Endothelial cell of umbilical vein (primary cell): ENCODE data around the gene GBE1. TPM values are rescaled to one million over a fixed set of nuclear protein-coding genes. Genes with fewer than 3 reads are reported as not detected.
A peak's percentile ranks its signal among the peaks of the same experiment; 100 is the strongest.

Source experiments
- BruUV-seq: library from RNA; stranded (reverse); fragments of 400-500 nt; replicated peaks from 2 replicates; lab custom pipeline; 2021; lab: Mats Ljungman, UMichigan
- CTCF ChIA-PET: fragments of 300-600, 350-600 bp; sonication (Branson Sonifier 250); formaldehyde crosslinking; loops from one replicate; lab custom pipeline; 2021; ENCODE audit warnings: antibody characterized with exemption, inconsistent platforms; lab: Charles Lee
- POLR2A ChIA-PET: fragments of 300-600, 350-600 bp; sonication (Branson Sonifier 250); formaldehyde crosslinking; loops from one replicate; lab custom pipeline; 2021; ENCODE audit warnings: antibody characterized with exemption, inconsistent platforms; lab: Charles Lee
- DNase-seq: peaks from one replicate; pipeline ENCODE4 v3.0.0-alpha.2; 2011; ENCODE audit warnings: low read depth, low spot score
- FAIRE-seq: peaks from 2 replicates; lab custom pipeline; 2011; peaks lifted over from hg19 to GRCh38; lab: Jason Lieb, UNC
- H2AFZ ChIP-seq: 2 replicates; pipeline ENCODE4 v1.6.0; 2012; ENCODE audit warnings: low read depth, low read length, control low read depth, inconsistent platforms
- H3K27ac ChIP-seq: 2 replicates; pipeline ENCODE4 v1.5.1; 2011; ENCODE audit warnings: low read depth, mild to moderate bottlenecking, control low read depth, low read length, moderate library complexity; ENCODE audit not compliant: insufficient read depth
- H3K27me3 ChIP-seq, 2 experiments: 2 replicates each; pipeline versions ENCODE4 v1.6.0 to v1.6.1; 2011; ENCODE audit warnings: low read length in 2 of 2, mixed read lengths in 1 of 2; ENCODE audit not compliant: control insufficient read depth in 2 of 2, insufficient read depth in 2 of 2
- H3K36me3 ChIP-seq, 2 experiments: 2 replicates in 1 of 2; 3 replicates in 1 of 2; pipeline ENCODE4 v1.5.1; 2011; ENCODE audit warnings: low read length in 2 of 2, mild to moderate bottlenecking in 1 of 2, moderate library complexity in 1 of 2; ENCODE audit not compliant: control insufficient read depth in 2 of 2, insufficient read depth in 2 of 2; ENCODE audit errors: extremely low read depth in 1 of 2
- H3K4me1 ChIP-seq: 3 replicates; pipeline ENCODE4 v1.5.1; 2011; ENCODE audit warnings: mild to moderate bottlenecking, low read length; ENCODE audit not compliant: control insufficient read depth, insufficient read depth; ENCODE audit errors: extremely low read depth
- H3K4me2 ChIP-seq: 2 replicates; pipeline ENCODE4 v1.6.1; 2011; ENCODE audit warnings: low read length, control low read depth, mixed read lengths; ENCODE audit not compliant: insufficient read depth
- H3K4me3 ChIP-seq, 3 experiments: fragments of 200-600 bp in 1 of 3; sonication (generic), shearing (Covaris generic) in 1 of 3; replicated peaks in 1 of 3; 2 replicates each; pipeline ENCODE4 v1.5.1; 2011 to 2016; ENCODE audit warnings: control low read depth in 3 of 3, low read length in 3 of 3, mild to moderate bottlenecking in 2 of 3, inconsistent platforms in 1 of 3, low read depth in 1 of 3, moderate library complexity in 1 of 3; ENCODE audit not compliant: insufficient read depth in 1 of 3
- H3K79me2 ChIP-seq: 2 replicates; pipeline ENCODE4 v1.6.0; 2012; ENCODE audit warnings: low read length, inconsistent platforms; ENCODE audit not compliant: control insufficient read depth, insufficient read depth
- H3K9ac ChIP-seq: replicated peaks from 2 replicates; pipeline ENCODE3; 2011; ENCODE audit warnings: low read length, control low read depth; ENCODE audit not compliant: insufficient read depth; ENCODE audit errors: extremely low read depth
- H3K9me1 ChIP-seq: replicated peaks from 3 replicates; pipeline ENCODE4 v1.6.0; 2011; ENCODE audit warnings: mild to moderate bottlenecking, low read length; ENCODE audit not compliant: control insufficient read depth, insufficient read depth; ENCODE audit errors: extremely low read depth
- H3K9me3 ChIP-seq: replicated peaks from 2 replicates; pipeline ENCODE4 v1.5.1; 2012; ENCODE audit warnings: low read length, inconsistent platforms; ENCODE audit not compliant: control insufficient read depth, insufficient read depth
- H4K20me1 ChIP-seq: replicated peaks from 2 replicates; pipeline ENCODE3; 2011; ENCODE audit warnings: mild to moderate bottlenecking, low read length; ENCODE audit not compliant: control insufficient read depth, insufficient read depth; ENCODE audit errors: extremely low read depth
- EZH2 ChIP-seq: IDR thresholded peaks from 2 replicates; pipeline ENCODE4 v1.6.1; 2012; ENCODE audit warnings: borderline replicate concordance, low read depth, mild to moderate bottlenecking, moderate library complexity, low read length, inconsistent platforms; ENCODE audit not compliant: severe bottlenecking
- FOS ChIP-seq: IDR thresholded peaks from 2 replicates; pipeline ENCODE4 v1.6.1; 2011; ENCODE audit warnings: mild to moderate bottlenecking, low read length, moderate library complexity, borderline replicate concordance; ENCODE audit not compliant: insufficient read depth
- GATA2 ChIP-seq: IDR thresholded peaks from 2 replicates; pipeline ENCODE4 v1.7.0; 2011; ENCODE audit warnings: low read depth, mild to moderate bottlenecking, moderate library complexity, mixed read lengths, low read length; ENCODE audit not compliant: insufficient read length, insufficient read depth
- JUN ChIP-seq: IDR thresholded peaks from 2 replicates; pipeline ENCODE4 v1.6.1; 2011; ENCODE audit warnings: borderline replicate concordance, low read depth; ENCODE audit not compliant: insufficient read length, insufficient read depth
- MYC ChIP-seq: IDR thresholded peaks from one replicate; pipeline ENCODE4 v1.6.1; 2011; ENCODE audit warnings: mild to moderate bottlenecking, low read depth, low read length
- POLR2A ChIP-seq: IDR thresholded peaks from 2 replicates; pipeline ENCODE4 v1.6.1; 2012; ENCODE audit warnings: low read depth, mild to moderate bottlenecking, control low read depth, low read length
- POLR2AphosphoS5 ChIP-seq: IDR thresholded peaks from 2 replicates; pipeline ENCODE4 v1.6.1; 2012; ENCODE audit warnings: low read depth, mild to moderate bottlenecking, control low read depth, low read length, moderate library complexity; ENCODE audit not compliant: insufficient read depth
- dilution Hi-C: fragments of 300-500 bp; cut with MboI; formaldehyde crosslinking; loops from one replicate; pipeline ENCODE4 v1.15.0; 2019; ENCODE audit warnings: low sequenced_read_pairs; ENCODE audit not compliant: extremely low pct_ligation_motif_present
- intact Hi-C: fragments of 100-400 bp; cut with micrococcal nuclease; formaldehyde crosslinking; loops from one replicate; pipeline ENCODE4 v1.10.0; 2022
- polyA plus RNA-seq, 4 experiments: library from polyadenylated mRNA; depleted of rRNA in 3 of 4; stranded (reverse) in 3 of 4; unstranded in 1 of 4; fragments of >200 nt; gene quantifications; 2 replicates each; pipeline versions ENCODE4 v1.2.1 to v1.2.3, GENCODE V29; 2011 to 2012; ENCODE audit warnings: missing spikeins in 1 of 4
- total RNA-seq: library from RNA; stranded (reverse); gene quantifications from 2 replicates; pipeline ENCODE4 v1.2.3, GENCODE V29; 2021
- TF ChIP-seq, protein P1 (sequence below), 2 donors: IDR thresholded peaks; 1 replicate in 1 of 2; 2 replicates in 1 of 2; pipeline ENCODE4 v1.5.1; 2011; ENCODE audit warnings: low read length in 2 of 2, mild to moderate bottlenecking in 2 of 2, moderate library complexity in 2 of 2, control low read depth in 1 of 2, inconsistent platforms in 1 of 2, low read depth in 1 of 2; ENCODE audit not compliant: insufficient read depth in 1 of 2; ENCODE audit errors: extremely low read depth in 1 of 2
- TF ChIP-seq, protein P2 (sequence below): IDR thresholded peaks from 2 replicates; pipeline ENCODE4 v1.6.1; 2011; ENCODE audit not compliant: insufficient read depth, insufficient read length

The GBE1 gene
- total and polyA plus RNA-seq, 2 donors (not counting 3 experiments of a cell fraction or from before 2014, with no cell fraction given): 35.9 to 110 TPM

DNA sequence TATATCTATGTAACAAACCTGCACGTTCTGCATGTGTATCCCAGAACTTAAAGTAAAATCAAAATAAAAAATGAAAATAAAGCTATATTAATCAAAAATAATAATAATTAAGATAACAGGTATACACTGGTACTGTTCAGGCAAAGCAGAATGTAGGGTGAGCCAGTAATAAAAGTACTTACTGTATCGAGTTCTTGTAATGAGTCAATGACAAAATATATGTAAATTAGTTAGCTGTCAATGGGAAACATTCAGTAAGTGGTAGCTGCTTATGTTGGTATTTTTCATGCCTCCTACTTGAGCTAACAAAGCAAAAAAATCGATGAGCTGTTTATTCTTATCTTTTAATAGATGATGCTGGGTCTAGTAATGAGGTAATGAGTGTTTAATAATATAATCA is 93.2 kb downstream of the GBE1 start:
- no peak for DNase-seq
- H3K4me2 ChIP-seq: no peak overlapping the region
- no peak overlapping the region for H3K9ac ChIP-seq
- no peaks in the 10 kb centered on the region for H3K27me3 ChIP-seq
- H3K36me3 ChIP-seq: peaks cover 0 to 3% of the 10 kb centered on the region in 2 experiments
- no peaks in the 10 kb centered on the region for H3K9me1 ChIP-seq
- TF ChIP-seq FOS (no peak), POLR2A (no peak), EZH2 (no peak), POLR2AphosphoS5 (no peak), MYC (no peak), JUN (no peak)
- H3K27ac ChIP-seq: no peak overlapping the region
- intact Hi-C loops (loop anchor here (5.0 kb wide), 2 partner anchors 74 to 204 kb away; no protein-coding TSS in a partner anchor), dilution Hi-C loops (no loop called here)
- H4K20me1 ChIP-seq: no peaks in the 10 kb centered on the region
- ChIA-PET POLR2A (no interaction called here), CTCF (interaction anchor here (1.0 to 3.7 kb wide), 10 partner anchors 9 to 241 kb away, joined by 3 to 13 read pairs (median 3); no protein-coding TSS in a partner anchor)
- FAIRE-seq: no peak
- no peaks in the 10 kb centered on the region for H3K9me3 ChIP-seq
- H3K79me2 ChIP-seq: peaks cover 29% of the 10 kb centered on the region
- H3K4me1 ChIP-seq: no peaks in the 10 kb centered on the region
- BruUV-seq: no TSS peak
- no peak overlapping the region for H3K4me3 ChIP-seq
- no peak overlapping the region for H2AFZ ChIP-seq

DNA sequence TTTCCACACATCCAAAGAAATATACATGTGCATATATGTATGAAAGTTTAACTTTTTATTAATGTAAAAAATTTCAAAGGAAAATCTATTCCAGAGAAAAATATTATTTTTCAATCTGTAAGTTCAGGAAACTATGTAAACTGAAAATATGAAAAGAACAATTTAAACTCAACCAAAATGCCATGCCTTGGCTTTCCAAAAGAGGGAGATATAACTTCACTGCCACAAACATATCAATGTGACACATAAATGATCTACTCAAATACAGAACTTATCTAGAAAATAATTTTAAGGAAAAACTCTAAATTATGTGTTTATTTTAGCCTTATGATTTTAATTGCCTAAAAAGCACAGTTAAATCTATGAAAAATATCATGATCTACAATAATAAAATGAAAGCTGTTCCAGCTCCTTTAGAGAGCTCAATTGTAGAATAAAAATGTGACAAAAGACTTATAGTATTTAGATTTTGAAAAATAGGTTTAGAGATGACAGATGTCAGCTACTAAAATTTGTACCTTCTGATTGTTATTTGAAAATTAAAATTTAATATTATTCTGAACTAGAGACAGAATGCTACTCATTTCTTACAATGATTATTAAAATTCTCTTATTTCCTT is 94.8 kb downstream of the GBE1 start:
- FAIRE-seq: no peak
- Histone ChIP-seq H3K4me2 (no peak overlapping the region), H3K9me1 (no peaks in the 10 kb centered on the region), H3K9ac (peak overlapping the region; percentile 9), H3K4me3 (no peak overlapping the region), H2AFZ (no peak overlapping the region), H3K79me2 (peaks cover 36% of the 10 kb centered on the region), H3K27me3 (no peaks in the 10 kb centered on the region), H3K4me1 (no peaks in the 10 kb centered on the region), H3K27ac (no peak overlapping the region), H4K20me1 (no peaks in the 10 kb centered on the region), H3K36me3 (peaks cover 0 to 3% of the 10 kb centered on the region in 2 experiments), H3K9me3 (no peaks in the 10 kb centered on the region)
- no TSS peak for BruUV-seq
- POLR2A ChIA-PET: no interaction called here
- intact Hi-C loops: loop anchor here (1.0 to 5.0 kb wide), 5 partner anchors 76 to 467 kb away; partner anchors contain the start of gene GBE1
- CTCF ChIA-PET: interaction anchor here (0.8 to 3.7 kb wide), 12 partner anchors 9 to 468 kb away, joined by 3 to 13 read pairs (median 4); no protein-coding TSS in a partner anchor
- TF ChIP-seq, protein P1, sequence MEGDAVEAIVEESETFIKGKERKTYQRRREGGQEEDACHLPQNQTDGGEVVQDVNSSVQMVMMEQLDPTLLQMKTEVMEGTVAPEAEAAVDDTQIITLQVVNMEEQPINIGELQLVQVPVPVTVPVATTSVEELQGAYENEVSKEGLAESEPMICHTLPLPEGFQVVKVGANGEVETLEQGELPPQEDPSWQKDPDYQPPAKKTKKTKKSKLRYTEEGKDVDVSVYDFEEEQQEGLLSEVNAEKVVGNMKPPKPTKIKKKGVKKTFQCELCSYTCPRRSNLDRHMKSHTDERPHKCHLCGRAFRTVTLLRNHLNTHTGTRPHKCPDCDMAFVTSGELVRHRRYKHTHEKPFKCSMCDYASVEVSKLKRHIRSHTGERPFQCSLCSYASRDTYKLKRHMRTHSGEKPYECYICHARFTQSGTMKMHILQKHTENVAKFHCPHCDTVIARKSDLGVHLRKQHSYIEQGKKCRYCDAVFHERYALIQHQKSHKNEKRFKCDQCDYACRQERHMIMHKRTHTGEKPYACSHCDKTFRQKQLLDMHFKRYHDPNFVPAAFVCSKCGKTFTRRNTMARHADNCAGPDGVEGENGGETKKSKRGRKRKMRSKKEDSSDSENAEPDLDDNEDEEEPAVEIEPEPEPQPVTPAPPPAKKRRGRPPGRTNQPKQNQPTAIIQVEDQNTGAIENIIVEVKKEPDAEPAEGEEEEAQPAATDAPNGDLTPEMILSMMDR (IDR thresholded peaks at IDR 0.05; ENCODE audit: extremely low read depth in 1 of 2, insufficient read depth in 1 of 2, low read depth in 1 of 2, low read length in 2 of 2): peak; percentile 43 to 52
- TF ChIP-seq, protein P2, sequence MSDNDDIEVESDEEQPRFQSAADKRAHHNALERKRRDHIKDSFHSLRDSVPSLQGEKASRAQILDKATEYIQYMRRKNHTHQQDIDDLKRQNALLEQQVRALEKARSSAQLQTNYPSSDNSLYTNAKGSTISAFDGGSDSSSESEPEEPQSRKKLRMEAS: no peak
- no peak for TF ChIP-seq POLR2A
- TF ChIP-seq GATA2: no peak
- peak; percentile 60 for DNase-seq
- dilution Hi-C loops: no loop called here
